HCT116 (cell line): ENCODE data around the gene HDAC8.

Source experiments
- CTCF ChIP-seq, 3 experiments: fragments of 200-600 bp in 1 of 3; sonication (generic) in 1 of 3; IDR thresholded peaks in 2 of 3; conservative IDR thresholded peaks in 1 of 3; 2 replicates each; pipeline ENCODE4 v1.5.1; 2012 to 2017; ENCODE audit warnings: low read depth in 2 of 3, low read length in 2 of 3, antibody characterized with exemption in 1 of 3, borderline replicate concordance in 1 of 3, control low read depth in 1 of 3, mild to moderate bottlenecking in 1 of 3, mixed read lengths in 1 of 3, mixed run types in 1 of 3, moderate library complexity in 1 of 3; ENCODE audit not compliant: insufficient read depth in 1 of 3
- EGR1 ChIP-seq: IDR thresholded peaks from 2 replicates; pipeline ENCODE4 v1.6.1; 2012; ENCODE audit warnings: low read depth
- EZH2 ChIP-seq: fragments of 200-600 bp; sonication (generic); IDR thresholded peaks from 2 replicates; pipeline ENCODE4 v1.6.1; 2017; ENCODE audit warnings: antibody characterized with exemption, mixed run types
- EZH2phosphoT487 ChIP-seq: fragments of 200-600 bp; IDR thresholded peaks from 2 replicates; pipeline ENCODE4 v1.6.1; 2018; ENCODE audit warnings: antibody characterized with exemption, borderline replicate concordance
- JUND ChIP-seq: IDR thresholded peaks from 2 replicates; pipeline ENCODE4 v1.6.1; 2012
- MAX ChIP-seq: IDR thresholded peaks from 2 replicates; pipeline ENCODE4 v1.6.1; 2012
- POLR2A ChIP-seq: IDR thresholded peaks from 2 replicates; pipeline ENCODE4 v1.7.0; 2011; ENCODE audit warnings: borderline replicate concordance; ENCODE audit not compliant: insufficient read depth, insufficient read length; ENCODE audit errors: extremely low read depth
- POLR2AphosphoS5 ChIP-seq: IDR thresholded peaks from 2 replicates; pipeline ENCODE4 v1.6.1; 2011; ENCODE audit warnings: mild to moderate bottlenecking, low read depth, low read length, moderate library complexity
- RAD21 ChIP-seq: IDR thresholded peaks from 2 replicates; pipeline ENCODE4 v1.6.1; 2012; ENCODE audit warnings: low read depth, mild to moderate bottlenecking
- REST ChIP-seq: IDR thresholded peaks from 2 replicates; pipeline ENCODE4 v1.6.1; 2012; ENCODE audit warnings: low read depth
- SRF ChIP-seq: IDR thresholded peaks from 2 replicates; pipeline ENCODE4 v1.6.1; 2012; ENCODE audit warnings: low read depth
- ZFX ChIP-seq: fragments of 450-650 bp; IDR thresholded peaks from 2 replicates; pipeline ENCODE4 v1.6.1; 2017

- no peak for TF ChIP-seq JUND
- no peak for TF ChIP-seq CTCF (IDR thresholded peaks at IDR 0.05 in 2 of 3, conservative IDR thresholded peaks at IDR 0.05 in 1 of 3; ENCODE audit: borderline replicate concordance in 1 of 3, insufficient read depth in 1 of 3, low read depth in 2 of 3, low read length in 2 of 3)
- no peak for TF ChIP-seq REST
- TF ChIP-seq EGR1: no peak
- no peak for TF ChIP-seq POLR2AphosphoS5
- TF ChIP-seq MAX: no peak
- TF ChIP-seq ZFX: no peak
- TF ChIP-seq RAD21: no peak
- TF ChIP-seq EZH2: no peak
- no peak for TF ChIP-seq POLR2A
- TF ChIP-seq EZH2phosphoT487: no peak
- TF ChIP-seq SRF: no peak
Observed at GRCh38 chrX:72394518-72395170, 178.0 kb downstream of the HDAC8 start.
